Activated T-helper 1 cell treated with anti-CD3 and anti-CD28 coated beads, Interleukin-12 subunit alpha, Interleukin-12 subunit beta, Interleukin-2, Interleukin-4 antibody, amounts not matched to agents 30 ng/mL and 10 ng/mL and 1 ng/mL, durations not matched to agents 14 hours and 24 hours and 36 hours (primary cell): ENCODE measurements around the gene GIPC2. TPM values are rescaled to one million over a fixed set of nuclear protein-coding genes. Genes with fewer than 3 reads are reported as not detected.

Experiments
- total RNA-seq: library from RNA; stranded (reverse); gene quantifications from 2 replicates; pipeline ENCODE4 v1.2.3, GENCODE V29; 2022

The GIPC2 gene
- total RNA-seq, 1 donor from 2014 or later, result 0.05 TPM

Other genes starting within 250 kb of the GIPC2 start
- 0.24 and 0.31 TPM in 2 replicates for gene NEXN, start 157.3 kb upstream of the GIPC2 start, total RNA-seq
- gene FUBP1, start 66.9 kb upstream of the GIPC2 start, total RNA-seq, result 268 and 278 TPM in 2 replicates
- gene DNAJB4, start 41.0 kb upstream of the GIPC2 start, total RNA-seq, result 10.2 and 10.3 TPM in 2 replicates